Embryonic facial prominence (tissue), 1 donor: ENCODE results near the gene CTSZ.
"Not testable (repeated sequence)": the region's sequence is repeated elsewhere in the genome, so short reads cannot be mapped to it uniquely, and the experiment has no call there.

Experiments
- DNase-seq: peaks from one replicate; pipeline ENCODE4 v3.0.0-alpha.2; 2016; ENCODE audit errors: extremely low spot score

Gene CTSZ

DNA sequence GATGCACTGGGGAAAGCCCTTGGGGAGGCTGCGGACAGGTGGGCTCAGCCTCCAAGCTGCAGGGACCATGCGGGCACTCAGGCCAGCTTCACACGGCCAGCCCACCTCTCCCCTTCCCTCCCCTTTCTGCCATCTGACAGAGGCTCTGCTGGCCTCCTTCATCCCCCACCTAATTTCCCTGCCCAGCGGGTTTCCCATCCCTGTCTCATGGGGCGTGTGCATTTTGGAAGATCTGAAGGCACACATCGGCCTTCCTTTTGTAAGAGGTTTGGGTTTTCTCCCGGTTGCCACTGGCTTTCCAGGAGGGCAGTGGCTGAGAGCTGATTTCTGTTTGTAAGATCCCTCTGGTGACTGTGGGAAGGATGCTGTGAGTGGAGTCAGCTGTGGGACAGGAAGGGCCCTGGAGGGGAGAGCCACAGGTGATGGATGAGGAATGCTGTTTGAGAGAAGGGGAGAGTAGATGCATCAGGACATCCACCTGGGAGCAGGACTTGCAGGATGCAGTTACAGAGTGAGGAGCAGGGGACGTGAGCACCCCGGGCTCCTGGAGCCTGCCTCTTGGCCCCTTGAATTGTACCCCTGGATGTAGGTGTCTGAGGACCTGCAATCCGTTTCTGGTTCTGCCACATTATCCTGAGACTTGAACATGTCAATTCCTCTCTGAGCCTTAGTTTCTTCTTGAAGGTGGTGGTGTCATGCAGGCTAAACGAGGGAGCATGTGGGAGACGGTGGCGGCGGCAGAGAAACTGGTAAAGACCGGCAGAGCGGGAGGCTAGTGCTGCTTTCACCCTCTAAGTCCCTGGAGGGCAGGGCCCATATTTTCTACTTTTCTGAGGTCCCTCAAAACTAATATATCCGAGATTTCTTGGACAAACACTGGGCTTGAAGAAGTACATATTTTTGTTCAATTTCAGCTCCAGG lies 6.2 kb upstream of the CTSZ start:
- no peak for DNase-seq

DNA sequence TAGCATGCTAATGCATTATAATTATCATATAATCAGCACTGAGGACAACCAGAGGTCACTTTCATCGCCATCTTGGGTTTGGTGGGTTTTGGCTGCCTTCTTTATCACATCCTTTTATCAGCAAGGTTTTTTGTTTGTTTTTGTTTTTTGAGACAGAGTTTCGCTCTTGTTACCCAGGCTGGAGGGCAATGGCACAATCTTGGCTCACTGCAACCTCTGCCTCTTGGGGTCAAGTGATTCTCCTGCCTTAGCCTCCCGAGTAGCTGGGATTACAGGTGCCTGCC lies 4.8 kb upstream of the CTSZ start:
- not testable (repeated sequence) for DNase-seq

DNA sequence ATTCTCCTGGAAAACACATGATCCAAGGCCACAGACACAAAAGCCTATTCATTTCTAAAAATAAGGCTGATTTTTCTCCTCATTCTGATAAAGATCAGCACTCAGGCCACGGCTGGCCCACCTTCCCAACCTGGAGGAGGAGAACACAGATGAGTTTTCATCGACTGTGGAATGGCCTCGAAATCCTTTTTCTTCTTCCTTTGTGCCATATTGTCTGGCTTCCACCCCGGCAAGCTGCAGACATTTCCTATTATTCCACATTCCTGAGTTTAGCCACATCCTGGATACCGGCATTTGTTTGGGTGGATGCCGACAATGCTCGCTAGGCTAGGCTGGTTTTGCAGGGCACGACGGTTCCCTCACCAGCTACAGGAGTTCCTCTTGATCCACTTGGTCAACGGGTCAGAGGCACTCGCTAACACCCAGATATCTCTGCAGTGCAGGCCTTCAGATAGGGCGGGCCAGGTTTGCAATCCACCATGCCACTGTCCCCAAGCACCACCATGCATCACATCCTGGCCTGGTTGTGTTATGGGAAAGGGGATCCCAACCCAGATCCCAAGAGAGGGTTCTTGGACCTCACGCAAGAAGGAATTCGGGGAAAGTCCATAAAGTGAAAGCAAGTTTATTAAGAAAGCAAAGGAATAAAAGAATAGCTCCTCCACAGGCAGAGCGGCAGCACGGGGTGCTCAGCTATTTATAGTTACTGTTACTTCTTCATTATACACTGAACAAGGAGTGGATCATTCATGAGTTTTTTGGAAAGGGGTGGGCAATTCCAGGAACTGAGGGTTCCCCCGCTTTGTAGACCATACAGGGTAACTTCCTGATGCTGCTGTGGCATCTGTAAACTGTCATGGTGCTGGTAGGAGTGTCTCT lies 4.2 kb upstream of the CTSZ start:
- peak; percentile 22 for DNase-seq

DNA sequence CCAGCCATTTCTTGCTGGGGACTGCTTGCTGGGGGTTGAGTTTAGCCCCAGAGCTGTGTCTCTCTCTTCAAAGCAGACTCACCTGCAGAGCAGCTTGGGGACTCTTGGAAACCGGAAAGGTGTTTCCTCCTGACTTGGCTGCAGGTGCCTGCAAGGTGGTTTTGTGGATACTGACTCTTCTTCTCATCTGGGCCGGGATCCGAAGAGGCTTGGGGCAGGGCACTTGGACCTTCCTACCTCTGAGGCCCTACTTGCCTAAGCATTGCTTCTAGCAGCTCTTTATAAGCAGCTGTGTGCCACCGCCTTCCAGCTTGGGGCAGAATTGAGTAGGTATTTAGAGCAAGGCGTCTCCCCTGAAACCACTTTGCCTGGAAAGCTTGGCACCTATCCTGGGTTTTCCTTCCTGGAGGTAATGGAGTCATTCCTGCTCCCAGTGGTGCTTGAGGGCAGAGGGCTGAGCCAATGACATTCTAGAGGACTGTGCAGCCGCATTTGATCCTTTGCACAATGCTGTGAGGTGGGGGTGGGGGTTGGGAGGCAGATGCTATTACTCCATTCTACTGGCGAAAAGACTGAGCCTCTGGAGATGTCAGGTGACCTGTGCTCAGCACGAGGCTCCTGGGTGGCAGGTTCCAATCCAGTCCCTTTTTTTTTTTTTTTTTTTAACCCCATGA lies 3.4 kb upstream of the CTSZ start:
- DNase-seq, result no peak

DNA sequence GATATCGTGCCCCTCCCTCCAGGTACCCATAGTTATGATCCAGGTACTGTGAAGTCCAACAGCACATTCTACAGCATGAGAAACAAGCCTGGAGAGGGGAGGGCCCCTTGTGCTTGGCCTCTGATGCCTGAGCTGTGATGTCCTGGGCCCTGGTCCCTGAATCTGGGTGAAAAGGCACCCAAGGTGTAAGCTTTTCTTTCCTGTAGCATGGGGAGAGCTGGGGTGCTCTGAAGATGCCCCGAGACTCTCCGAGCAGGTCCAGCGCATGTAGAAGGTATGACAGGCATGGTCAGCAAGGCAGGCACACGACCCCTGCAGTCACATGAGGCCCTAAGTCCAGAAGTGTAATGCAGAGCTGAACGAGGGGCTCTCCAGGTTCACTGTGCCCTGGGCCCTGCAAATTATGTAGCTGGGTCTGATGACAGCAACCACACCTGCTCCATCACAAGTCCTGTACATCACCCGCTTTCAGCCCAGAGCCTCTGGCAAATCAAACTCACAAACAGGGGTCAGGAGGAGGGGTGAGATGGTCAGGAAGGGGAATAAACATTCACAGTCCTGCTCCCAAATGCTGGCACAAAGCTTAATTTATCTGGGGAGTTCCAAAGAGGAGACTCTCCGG lies 1.8 kb upstream of the CTSZ start:
- DNase-seq, result no peak

DNA sequence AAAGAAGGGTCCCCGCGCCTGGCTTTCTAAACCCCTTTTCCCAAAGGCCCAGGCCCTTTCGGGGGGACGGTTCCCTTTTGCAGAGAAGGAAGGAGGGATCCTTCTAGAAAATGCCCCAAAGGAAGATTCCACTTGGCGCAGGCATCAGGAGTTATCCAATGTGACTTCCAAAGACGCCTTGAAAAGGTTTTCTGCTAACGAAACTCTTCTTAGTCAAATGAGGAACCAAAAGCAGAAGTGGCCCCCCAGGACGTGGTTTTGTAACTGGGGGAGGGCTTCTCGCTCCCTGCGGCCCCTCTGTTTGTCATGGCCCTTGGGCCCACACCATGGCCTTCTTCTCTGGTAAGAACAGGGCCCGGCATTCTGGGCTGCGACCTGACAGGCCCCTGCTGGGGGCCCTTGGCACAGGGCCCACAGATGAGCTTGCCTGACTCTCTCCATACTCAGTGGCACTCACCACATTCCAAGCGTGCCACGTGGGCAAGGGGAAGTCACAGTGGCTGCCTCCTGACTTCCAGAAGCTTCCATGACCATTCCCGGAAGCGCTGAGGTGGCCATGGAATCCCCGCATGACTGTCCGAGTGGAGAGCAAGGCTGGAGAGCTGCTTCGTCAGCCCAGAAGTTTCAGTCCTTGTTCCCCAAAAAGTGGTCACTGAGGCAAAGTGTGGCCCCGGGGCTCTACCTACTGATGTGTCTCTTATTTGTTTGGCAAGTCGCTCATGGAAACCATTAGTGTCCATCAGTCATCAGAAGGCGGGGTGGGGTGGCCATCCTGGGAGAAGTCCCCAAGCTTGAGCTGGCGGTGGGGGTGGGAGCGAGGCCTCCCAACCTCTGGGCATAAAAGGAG lies 834 bp upstream of the CTSZ start:
- no peak for DNase-seq

DNA sequence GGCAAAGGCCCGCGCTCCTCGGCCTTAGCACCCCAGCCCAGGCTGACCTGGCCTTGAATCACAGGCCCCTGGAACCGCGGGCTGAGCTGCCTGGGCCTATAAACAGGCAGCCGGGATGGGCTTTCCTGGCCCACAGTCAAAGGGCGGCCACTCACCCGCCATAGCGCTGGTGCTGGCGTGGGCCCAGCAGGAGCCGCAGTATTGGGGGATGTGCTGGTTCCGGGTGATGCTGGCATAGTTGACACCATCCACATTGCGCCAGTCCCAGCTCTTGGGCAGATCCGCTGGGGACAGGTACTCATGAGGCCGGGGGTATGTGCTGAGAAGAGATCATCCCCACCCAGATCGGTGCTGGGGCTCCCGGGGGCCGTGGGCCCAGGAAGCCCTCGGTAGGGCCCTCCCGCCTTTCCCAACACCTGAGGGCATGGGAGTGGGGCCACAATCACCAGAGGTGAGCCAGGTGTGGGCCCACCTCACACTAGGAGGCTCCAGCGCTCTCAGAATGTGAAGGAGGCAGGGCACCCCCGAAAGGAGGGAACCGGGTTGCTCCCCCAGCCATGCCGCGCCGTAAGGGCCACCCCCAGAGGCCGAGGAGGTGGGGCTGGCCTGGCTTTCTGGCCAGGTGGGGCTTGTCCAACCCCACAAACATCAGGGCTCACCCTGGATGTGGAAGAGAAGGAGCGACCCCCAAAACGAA lies 739 bp downstream of the CTSZ start:
- DNase-seq, result no peak

DNA sequence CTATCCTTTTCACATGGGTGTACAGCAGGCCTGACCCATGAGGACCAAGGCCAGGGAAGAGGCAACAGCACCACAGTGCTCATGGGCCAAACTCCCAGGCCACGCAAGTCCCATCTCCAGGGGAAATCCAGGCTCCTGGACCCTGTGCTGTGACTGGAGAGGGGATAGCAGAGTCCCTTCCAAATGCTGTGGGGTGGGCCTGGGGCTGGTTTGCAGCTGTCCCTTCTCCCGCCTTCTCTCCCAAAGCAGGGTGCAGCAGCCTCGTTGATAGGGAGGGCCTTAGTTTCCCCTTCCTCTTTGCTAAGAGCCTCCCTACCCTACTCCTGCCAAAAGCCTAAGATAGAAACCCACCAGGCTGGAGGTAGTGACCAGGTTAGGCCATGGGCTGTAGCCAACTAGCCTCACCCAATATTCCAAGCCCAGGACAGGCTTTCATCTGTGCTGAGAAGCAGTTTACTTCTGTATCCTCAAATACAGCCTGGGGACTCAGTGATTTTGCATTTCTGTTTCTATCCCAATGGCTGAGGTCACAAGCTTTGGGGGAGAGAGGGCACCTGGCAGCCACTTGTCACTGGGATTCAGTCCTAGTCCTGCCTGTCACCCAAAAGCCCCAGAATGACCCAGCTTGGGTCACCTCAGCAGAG lies 1.4 kb downstream of the CTSZ start:
- no peak for DNase-seq

DNA sequence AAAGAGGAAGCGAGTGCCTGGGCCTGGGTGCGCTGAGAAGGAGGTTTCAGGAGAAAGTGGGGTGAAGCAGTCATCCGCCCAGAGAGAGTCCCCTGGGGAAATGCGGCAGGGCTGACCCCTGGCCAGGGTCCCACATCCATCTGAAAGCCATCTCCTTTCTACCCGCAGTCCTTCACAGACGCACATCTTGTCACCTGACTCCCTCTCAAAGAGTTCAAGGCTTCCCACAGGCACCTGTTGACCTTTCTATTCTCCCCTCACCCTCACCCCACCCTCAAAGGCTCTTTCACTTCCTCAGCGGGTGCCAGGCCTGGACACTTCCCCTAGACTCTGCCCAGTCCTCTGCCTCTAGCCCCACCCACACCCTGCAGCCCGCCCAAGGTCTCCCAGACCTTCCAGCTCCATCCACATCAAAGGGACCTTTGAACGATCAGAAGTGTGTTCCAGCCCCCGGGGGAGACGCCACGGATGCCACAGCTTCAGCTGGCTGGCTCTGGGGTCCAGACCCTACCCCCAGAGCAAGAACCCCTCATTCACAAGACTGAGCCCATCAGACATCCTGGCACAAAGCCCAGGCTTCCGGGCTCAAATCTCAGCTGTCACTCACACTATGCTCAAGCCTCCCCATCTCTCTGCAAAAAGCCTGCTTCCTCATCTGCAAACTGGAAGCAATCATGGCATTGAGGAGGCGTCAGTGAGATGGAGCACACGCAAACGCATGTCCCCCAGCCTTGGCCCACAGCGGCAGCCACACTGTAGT lies 2.1 kb downstream of the CTSZ start:
- no peak for DNase-seq

DNA sequence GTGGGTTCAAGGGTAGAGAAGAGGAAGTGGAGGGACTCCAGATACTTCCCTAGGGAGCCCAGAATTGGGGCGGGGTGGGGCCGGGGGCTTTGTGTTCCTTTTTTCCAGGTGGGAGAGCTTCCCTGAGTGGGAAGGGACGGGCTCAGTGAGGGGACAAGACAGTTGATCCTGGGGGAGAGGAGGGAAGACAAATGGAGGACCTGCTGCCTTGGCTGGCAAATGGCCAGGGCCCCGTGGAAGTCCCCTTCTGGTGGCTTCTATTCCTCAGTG lies 2.6 kb downstream of the CTSZ start:
- no peak for DNase-seq

DNA sequence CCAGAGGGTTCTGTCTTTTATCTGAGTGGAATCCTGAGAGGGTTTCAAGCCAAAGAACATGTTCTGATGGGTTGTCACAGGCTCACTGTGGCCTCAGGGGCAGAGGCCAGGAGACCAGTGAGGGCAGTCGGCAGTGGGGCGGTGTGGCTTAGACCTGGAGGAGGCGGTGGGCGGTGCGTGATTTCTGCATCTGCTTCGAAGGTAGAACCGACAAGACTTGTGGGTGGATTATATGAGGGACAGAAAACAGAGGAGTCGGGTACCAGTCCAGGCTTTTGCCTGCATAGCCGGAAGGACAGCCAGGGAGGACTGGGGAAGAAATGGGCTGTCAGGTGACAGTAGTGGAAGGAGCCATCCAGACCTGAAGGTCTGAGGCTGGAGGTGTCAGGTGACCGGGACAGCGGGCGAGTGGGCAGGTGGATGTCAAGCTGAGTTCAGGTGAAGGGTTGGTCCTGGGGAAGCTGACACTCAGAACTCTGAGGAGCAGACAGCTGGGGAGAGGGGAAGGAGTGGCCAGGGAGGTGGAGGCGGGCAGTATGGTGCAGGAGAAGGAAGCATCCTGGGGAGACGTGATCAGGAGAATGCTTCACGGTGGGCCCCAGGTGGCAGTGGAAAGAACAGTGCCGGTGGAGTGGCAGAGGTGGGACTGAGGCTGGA lies 3.1 kb downstream of the CTSZ start:
- DNase-seq, result no peak

DNA sequence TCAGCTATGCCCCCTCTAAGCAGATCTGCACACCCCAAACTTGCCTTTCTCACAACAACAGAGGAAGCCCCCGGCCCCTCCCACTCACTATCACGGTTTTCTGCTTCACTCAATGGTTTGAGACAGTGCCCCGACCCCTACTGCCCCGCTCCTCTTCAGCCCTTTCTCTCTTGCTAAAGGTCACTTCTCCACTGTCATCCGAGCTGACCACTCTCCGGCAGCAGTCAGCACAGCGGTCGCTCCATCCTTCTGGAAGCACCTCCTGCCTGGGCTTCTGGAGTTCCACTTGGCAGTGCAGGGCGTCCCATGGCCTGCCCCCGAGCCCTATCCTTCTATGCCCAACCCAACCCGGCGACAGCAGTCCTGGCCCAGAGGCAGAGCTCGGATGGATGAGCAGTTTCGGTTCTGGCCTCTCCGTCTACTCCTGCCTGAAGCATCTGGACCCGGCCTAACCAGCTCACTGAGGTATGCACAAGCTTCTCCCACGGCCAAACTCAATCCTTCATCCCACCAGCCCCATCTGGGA lies 4.1 kb downstream of the CTSZ start:
- no peak for DNase-seq

DNA sequence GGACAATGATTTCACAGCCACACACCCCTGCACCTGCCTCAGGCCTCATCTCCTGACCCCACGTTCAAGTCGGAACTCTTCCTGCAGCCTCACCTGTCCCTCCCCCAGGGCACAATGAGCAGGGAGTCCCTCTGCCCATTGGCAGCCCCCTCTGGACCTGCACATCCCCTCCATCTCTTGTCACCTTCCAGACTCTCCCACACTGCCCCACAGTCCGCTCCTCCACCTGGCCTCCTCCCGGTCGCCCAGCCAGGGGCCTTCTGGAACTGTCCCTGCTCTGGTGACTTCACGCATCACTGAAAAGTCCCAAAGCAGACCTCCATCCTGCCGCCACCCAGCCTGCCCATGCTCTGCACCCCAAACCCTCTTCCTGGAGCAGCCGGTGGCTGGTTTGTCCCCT lies 4.7 kb downstream of the CTSZ start:
- no peak for DNase-seq

DNA sequence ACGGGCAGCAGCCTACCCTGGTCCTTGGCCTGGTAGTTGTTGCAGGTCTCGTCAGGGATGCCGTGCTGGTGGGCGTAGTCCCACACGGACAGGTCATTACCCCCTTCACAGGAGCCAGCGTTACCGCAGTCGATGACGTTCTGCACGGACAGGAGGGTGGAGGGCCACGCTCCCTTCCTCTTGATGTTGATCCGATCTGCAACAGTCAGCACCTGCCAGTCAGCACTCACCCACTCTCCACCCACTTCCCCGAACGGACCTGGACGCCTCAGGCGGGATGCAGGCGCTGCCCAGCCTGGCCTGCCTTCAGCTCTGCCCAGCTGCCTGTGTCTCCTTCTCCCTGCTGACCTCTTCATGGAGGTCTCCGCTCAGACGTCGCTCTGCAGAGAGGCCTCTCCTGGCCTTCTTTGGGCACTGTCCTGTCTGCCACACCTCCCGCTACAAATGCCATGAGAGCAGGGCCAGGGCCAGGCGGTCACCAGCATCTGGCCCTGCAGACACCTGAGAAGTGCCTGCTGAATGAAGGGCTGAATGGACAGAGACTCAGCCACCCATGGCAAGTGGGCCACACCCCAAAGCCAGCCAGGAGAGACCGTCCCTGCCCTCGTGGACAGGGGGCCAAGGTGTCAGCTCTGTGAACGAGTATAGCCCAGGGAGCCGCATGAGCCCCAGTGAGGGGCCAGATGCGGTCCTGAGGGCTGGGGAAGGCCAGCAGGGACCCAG lies 5.4 kb downstream of the CTSZ start:
- no peak for DNase-seq

DNA sequence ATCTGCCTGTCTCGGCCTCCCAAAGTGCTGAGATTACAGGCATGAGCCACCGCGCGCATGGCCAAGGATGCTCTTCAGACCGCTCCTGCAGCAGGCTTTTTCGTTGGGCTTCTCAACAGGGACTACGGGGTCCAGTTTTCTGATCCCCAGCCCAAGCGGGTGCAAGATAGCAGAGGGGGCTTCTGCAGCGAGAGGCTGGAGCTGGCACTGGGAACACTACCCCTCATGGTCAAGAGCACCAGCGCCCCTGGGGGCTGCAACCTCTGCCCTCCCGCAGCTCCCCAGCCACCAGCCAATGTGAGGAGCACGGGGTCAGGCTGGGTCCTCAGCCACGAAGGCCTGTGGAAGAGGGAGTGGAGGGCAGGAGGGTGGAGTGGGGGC lies 6.0 kb downstream of the CTSZ start:
- no peak for DNase-seq

DNA sequence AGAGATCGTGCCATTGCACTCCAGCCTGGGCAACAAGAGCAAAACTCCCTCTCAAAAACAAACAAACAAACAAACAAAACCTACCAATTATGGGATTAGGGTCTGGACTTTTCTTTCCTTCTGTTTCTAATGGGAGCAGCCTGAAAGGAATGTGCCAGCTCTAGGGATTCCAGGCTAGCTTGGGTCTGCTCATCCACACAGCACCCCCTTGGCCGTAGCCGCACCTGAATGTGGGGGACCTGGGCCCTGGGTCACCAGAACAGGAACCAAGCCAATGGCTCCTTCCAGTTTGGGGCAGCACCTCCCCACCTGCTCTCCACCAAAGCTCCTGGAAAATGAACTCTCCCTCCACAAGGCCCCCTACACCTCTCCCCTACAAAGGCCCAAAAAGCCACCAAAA lies 6.7 kb downstream of the CTSZ start:
- no peak for DNase-seq

DNA sequence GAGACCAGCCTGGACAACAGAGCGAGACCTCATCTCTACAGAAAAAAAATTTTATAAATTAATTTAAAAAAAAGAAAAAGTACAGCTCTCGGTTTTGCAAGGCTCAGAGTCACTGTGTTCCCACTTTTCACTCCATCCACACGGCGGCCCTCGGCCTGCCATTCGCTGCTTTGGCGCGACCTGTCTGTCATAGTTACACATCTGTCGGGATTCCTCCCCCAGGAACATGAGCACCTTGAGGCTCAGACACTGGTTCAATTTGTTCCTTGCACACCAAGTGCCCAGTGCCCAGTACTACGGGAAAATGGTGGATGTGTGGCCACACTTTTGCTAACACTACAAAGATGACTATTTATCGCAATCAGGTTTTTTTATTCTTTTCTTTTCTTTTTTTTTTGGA lies 8.4 kb downstream of the CTSZ start:
- DNase-seq, result no peak

DNA sequence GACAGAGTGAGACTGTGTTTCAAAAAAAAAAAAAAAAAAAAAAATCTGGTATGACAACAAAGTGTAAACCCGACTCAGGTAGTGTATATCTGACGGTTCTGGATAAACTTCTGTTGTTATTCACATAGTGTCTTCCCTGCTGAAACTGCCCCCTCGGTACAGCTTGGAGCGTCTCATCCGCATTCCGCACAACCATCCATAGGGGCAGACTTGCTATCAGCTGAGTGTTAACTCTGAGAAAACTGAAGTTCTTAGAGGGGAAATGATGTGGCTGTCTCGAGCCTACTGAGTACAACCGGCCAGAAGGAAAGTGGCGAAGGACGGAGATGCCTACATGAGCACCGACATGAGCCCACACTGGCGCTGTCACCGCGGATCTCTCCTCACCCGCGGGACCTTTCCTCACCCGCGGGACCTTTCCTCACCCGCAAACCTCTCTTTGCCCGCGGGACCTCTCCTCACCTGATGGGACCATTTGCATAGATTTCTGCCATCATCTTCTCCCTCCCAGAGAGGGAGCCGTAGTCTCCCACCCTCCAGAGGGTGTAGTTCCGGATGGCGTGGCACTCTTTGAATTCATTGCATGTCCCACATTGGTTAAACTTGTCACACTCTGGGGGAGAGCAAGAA lies 9.8 kb downstream of the CTSZ start:
- no peak for DNase-seq
